ENCODE results near the gene ECE2. TPM values are rescaled to one million over a fixed set of nuclear protein-coding genes. Genes with fewer than 3 reads are reported as not detected.

The ECE2 gene
- total RNA-seq, 1 donor from 2014 or later = not detected

GRCh38 chr3:184238246-184238818 is 37.5 kb upstream of the ECE2 start:
- peaks cover 9% of the 10 kb centered on the region for H3K36me3 Mint-ChIP-seq
- H3K4me1 Mint-ChIP-seq = no peaks in the 10 kb centered on the region
- H3K9me3 Mint-ChIP-seq = no peaks in the 10 kb centered on the region
- TF ChIP-seq CTCF (IDR thresholded peaks at IDR 0.05; ENCODE audit: unreplicated experiment) = no peak
- H3K4me3 Mint-ChIP-seq = no peak overlapping the region
- H3K27ac Mint-ChIP-seq = no peak overlapping the region
- peaks cover 39% of the 10 kb centered on the region for H3K27me3 Mint-ChIP-seq (ENCODE audit: low read depth)
- no peak for DNase-seq (ENCODE audit: low spot score in 2 of 2, unreplicated experiment in 2 of 2)

- Mint-ChIP-seq H3K4me3 (no peak overlapping the region), H3K4me1 (no peaks in the 10 kb centered on the region), H3K27ac (no peak overlapping the region), H3K36me3 (peaks cover 11% of the 10 kb centered on the region), H3K27me3 (ENCODE audit: low read depth) (peaks cover 30% of the 10 kb centered on the region), H3K9me3 (no peaks in the 10 kb centered on the region)
- no peak for TF ChIP-seq CTCF (IDR thresholded peaks at IDR 0.05; ENCODE audit: unreplicated experiment)
- DNase-seq (ENCODE audit: low spot score in 2 of 2, unreplicated experiment in 2 of 2) = no peak
Measured at GRCh38 chr3:184239221-184239620, 36.6 kb upstream of the ECE2 start.

GRCh38 chr3:184239708-184240107 is 36.1 kb upstream of the ECE2 start:
- H3K27ac Mint-ChIP-seq = no peak overlapping the region
- H3K4me3 Mint-ChIP-seq = no peak overlapping the region
- peaks cover 14% of the 10 kb centered on the region for H3K36me3 Mint-ChIP-seq
- no peaks in the 10 kb centered on the region for H3K4me1 Mint-ChIP-seq
- no peak for TF ChIP-seq CTCF (IDR thresholded peaks at IDR 0.05; ENCODE audit: unreplicated experiment)
- no peaks in the 10 kb centered on the region for H3K9me3 Mint-ChIP-seq
- H3K27me3 Mint-ChIP-seq (ENCODE audit: low read depth) = peaks cover 26% of the 10 kb centered on the region
- DNase-seq (ENCODE audit: low spot score in 2 of 2, unreplicated experiment in 2 of 2) = no peak

GRCh38 chr3:184240384-184241140 is 35.3 kb upstream of the ECE2 start:
- Mint-ChIP-seq H3K9me3 (no peaks in the 10 kb centered on the region), H3K4me1 (no peaks in the 10 kb centered on the region), H3K27me3 (ENCODE audit: low read depth) (peaks cover 17% of the 10 kb centered on the region), H3K4me3 (no peak overlapping the region), H3K27ac (no peak overlapping the region), H3K36me3 (peaks cover 19% of the 10 kb centered on the region)
- peak in 1 of 2 experiments; percentile 49 for DNase-seq (ENCODE audit: low spot score in 2 of 2, unreplicated experiment in 2 of 2)
- TF ChIP-seq CTCF (IDR thresholded peaks at IDR 0.05; ENCODE audit: unreplicated experiment) = no peak

GRCh38 chr3:184241141-184241446 is 34.7 kb upstream of the ECE2 start:
- Mint-ChIP-seq H3K27me3 (ENCODE audit: low read depth) (peaks cover 13% of the 10 kb centered on the region), H3K27ac (no peak overlapping the region), H3K36me3 (peaks cover 19% of the 10 kb centered on the region), H3K4me1 (no peaks in the 10 kb centered on the region), H3K9me3 (no peaks in the 10 kb centered on the region), H3K4me3 (no peak overlapping the region)
- DNase-seq (ENCODE audit: low spot score in 2 of 2, unreplicated experiment in 2 of 2) = no peak
- TF ChIP-seq CTCF (IDR thresholded peaks at IDR 0.05; ENCODE audit: unreplicated experiment) = no peak

All from mesothelial cell of epicardium (in vitro differentiated cells).